Nephron progenitor cell (in vitro differentiated cells): ENCODE measurements around the gene TEP1.
A peak's percentile ranks its signal among the peaks of the same experiment; 100 is the strongest.

ENCODE experiments used
- DNase-seq: peaks from one replicate; pipeline ENCODE4 v3.0.0; 2021
- H3K27ac Mint-ChIP-seq: 2 replicates; pipeline ENCODE4 v1.8.0; 2021; ENCODE audit warnings: mild to moderate bottlenecking, moderate library complexity, mixed read lengths
- H3K27me3 Mint-ChIP-seq: 2 replicates; pipeline ENCODE4 v1.8.0; 2021; ENCODE audit warnings: mild to moderate bottlenecking, low read depth, mixed read lengths; ENCODE audit not compliant: poor library complexity
- H3K36me3 Mint-ChIP-seq: 2 replicates; pipeline ENCODE4 v1.8.0; 2021; ENCODE audit warnings: low read depth, mixed read lengths
- H3K4me1 Mint-ChIP-seq: 2 replicates; pipeline ENCODE4 v1.8.0; 2021; ENCODE audit warnings: mixed read lengths
- H3K4me3 Mint-ChIP-seq: 2 replicates; pipeline ENCODE4 v1.8.0; 2021; ENCODE audit warnings: mild to moderate bottlenecking, moderate library complexity, mixed read lengths
- H3K9me3 Mint-ChIP-seq: 2 replicates; pipeline ENCODE4 v1.8.0; 2021; ENCODE audit warnings: mild to moderate bottlenecking, moderate library complexity, mixed read lengths
- TF ChIP-seq, protein P1 (sequence below): fragments of 200-600 bp; sonication (generic); IDR thresholded peaks from 2 replicates; pipeline ENCODE4 v1.5.0; 2021; ENCODE audit warnings: antibody characterized with exemption

TEP1 gene

GRCh38 chr14:20440882-20441281 lies 27.6 kb upstream of the TEP1 start:
- no peak overlapping the region for H3K27ac Mint-ChIP-seq
- peaks cover 8% of the 10 kb centered on the region for H3K4me1 Mint-ChIP-seq
- H3K9me3 Mint-ChIP-seq: peaks cover 6% of the 10 kb centered on the region
- H3K4me3 Mint-ChIP-seq: no peak overlapping the region
- TF ChIP-seq, protein P1, sequence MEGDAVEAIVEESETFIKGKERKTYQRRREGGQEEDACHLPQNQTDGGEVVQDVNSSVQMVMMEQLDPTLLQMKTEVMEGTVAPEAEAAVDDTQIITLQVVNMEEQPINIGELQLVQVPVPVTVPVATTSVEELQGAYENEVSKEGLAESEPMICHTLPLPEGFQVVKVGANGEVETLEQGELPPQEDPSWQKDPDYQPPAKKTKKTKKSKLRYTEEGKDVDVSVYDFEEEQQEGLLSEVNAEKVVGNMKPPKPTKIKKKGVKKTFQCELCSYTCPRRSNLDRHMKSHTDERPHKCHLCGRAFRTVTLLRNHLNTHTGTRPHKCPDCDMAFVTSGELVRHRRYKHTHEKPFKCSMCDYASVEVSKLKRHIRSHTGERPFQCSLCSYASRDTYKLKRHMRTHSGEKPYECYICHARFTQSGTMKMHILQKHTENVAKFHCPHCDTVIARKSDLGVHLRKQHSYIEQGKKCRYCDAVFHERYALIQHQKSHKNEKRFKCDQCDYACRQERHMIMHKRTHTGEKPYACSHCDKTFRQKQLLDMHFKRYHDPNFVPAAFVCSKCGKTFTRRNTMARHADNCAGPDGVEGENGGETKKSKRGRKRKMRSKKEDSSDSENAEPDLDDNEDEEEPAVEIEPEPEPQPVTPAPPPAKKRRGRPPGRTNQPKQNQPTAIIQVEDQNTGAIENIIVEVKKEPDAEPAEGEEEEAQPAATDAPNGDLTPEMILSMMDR: no peak
- peaks cover 15% of the 10 kb centered on the region for H3K36me3 Mint-ChIP-seq
- peaks cover 20% of the 10 kb centered on the region for H3K27me3 Mint-ChIP-seq
- DNase-seq: no peak

DNA sequence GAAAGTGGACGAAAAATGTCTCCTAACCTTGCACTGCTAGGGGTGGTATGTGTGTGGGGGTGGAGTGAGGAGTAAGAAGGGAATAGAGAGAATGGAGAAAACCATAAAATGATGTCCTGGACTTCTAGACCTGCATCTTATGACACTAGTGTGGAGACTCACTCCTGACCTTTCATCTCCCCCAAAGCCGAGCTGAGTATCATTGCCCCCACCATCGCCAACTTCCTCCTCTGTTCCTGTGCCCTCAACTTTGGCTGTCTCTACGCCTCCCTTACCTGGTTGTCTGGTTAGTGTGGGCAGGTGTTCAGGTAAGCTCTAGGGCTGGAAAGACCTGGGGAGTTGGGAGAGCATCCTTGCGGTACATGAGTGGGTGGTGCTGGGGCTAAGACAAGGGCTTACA lies 27.2 kb upstream of the TEP1 start:
- Mint-ChIP-seq H3K9me3 (peaks cover 6% of the 10 kb centered on the region), H3K4me1 (peaks cover 12% of the 10 kb centered on the region), H3K36me3 (peaks cover 15% of the 10 kb centered on the region), H3K27ac (no peak overlapping the region), H3K4me3 (no peak overlapping the region), H3K27me3 (peaks cover 24% of the 10 kb centered on the region)
- no peak for DNase-seq
- TF ChIP-seq, protein P1: no peak

DNA sequence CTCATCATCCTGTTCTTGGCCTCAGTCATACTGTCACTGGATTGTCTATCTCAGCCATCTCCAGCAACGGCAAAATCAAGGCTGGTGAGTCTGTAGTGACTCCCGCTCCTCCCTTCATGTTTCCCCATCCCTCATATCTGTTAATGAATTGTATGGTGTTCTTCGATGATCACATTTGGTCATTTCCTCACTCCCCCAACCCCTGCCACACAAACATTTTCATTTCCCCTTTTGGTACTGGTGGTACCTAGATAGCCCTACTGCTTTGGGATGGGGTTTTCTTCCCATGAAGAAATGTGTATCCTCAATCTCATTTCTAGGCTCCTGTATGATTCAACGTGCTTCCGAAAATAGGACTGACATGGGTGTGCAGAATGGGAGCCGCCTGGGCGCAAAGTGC lies 25.4 kb upstream of the TEP1 start:
- no peak for DNase-seq
- TF ChIP-seq, protein P1: no peak
- H3K4me3 Mint-ChIP-seq: no peak overlapping the region
- H3K4me1 Mint-ChIP-seq: peaks cover 15% of the 10 kb centered on the region
- no peak overlapping the region for H3K27ac Mint-ChIP-seq
- peaks cover 28% of the 10 kb centered on the region for H3K27me3 Mint-ChIP-seq
- peaks cover 15% of the 10 kb centered on the region for H3K36me3 Mint-ChIP-seq
- peaks cover 6% of the 10 kb centered on the region for H3K9me3 Mint-ChIP-seq

GRCh38 chr14:20436363-20436755 lies 23.1 kb upstream of the TEP1 start:
- Mint-ChIP-seq H3K4me1 (peaks cover 15% of the 10 kb centered on the region), H3K27ac (no peak overlapping the region), H3K27me3 (peaks cover 28% of the 10 kb centered on the region), H3K4me3 (no peak overlapping the region), H3K9me3 (no peaks in the 10 kb centered on the region), H3K36me3 (no peaks in the 10 kb centered on the region)
- no peak for DNase-seq
- TF ChIP-seq, protein P1: no peak

GRCh38 chr14:20435582-20436362 lies 22.5 kb upstream of the TEP1 start, which contains the start of gene KLHL33:
KLHL33 (minus strand) TSS chr14:20436166; CDS start chr14:20435811, 355 bp downstream.
- DNase-seq: no peak
- H3K27ac Mint-ChIP-seq: no peak within 1 kb of the TSS
- H3K36me3 Mint-ChIP-seq: no peaks in the 10 kb centered on the region
- TF ChIP-seq, protein P1: no peak
- peaks cover 26% of the 10 kb centered on the region for H3K27me3 Mint-ChIP-seq
- no peaks in the 10 kb centered on the region for H3K9me3 Mint-ChIP-seq
- H3K4me3 Mint-ChIP-seq: peak within 1 kb of the TSS; percentile 68
- H3K4me1 Mint-ChIP-seq: peaks cover 11% of the 10 kb centered on the region
